Heart right ventricle (tissue), 16 donors: ENCODE measurements around the gene GRK5. TPM values are rescaled to one million over a fixed set of nuclear protein-coding genes. Genes with fewer than 3 reads are reported as not detected.

Experiments
- ATAC-seq, 8 donors: fragments of 200-7000 bp; cut with Tn5 transposase; one replicate each; pipeline ENCODE4 v1.9.1; 2020; ENCODE audit warnings: mild to moderate bottlenecking in 8 of 8, moderate library complexity in 8 of 8, moderate number of reproducible peaks in 1 of 8
- DNase-seq, 2 donors: peaks; one replicate each; pipeline ENCODE4 v3.0.0-alpha.2; 2020
- H3K27ac ChIP-seq, 10 donors: fragments of 200-600 bp; sonication (generic) in 2 of 10; one replicate each; pipeline versions ENCODE4 v1.5.0 to v1.8.0; 2020 to 2022; ENCODE audit warnings: mild to moderate bottlenecking in 3 of 10
- H3K27me3 ChIP-seq, 7 donors: fragments of 200-600 bp; one replicate each; pipeline ENCODE4 v1.8.0; 2021 to 2022; ENCODE audit warnings: mild to moderate bottlenecking in 2 of 7
- H3K36me3 ChIP-seq, 9 donors: fragments of 200-600 bp; sonication (generic) in 1 of 9; one replicate each; pipeline versions ENCODE4 v1.5.0 to v1.8.0; 2020 to 2022; ENCODE audit warnings: mild to moderate bottlenecking in 2 of 9
- H3K4me1 ChIP-seq, 9 donors: fragments of 200-600 bp; sonication (generic) in 1 of 9; one replicate each; pipeline versions ENCODE4 v1.5.0 to v1.8.0; 2020 to 2022; ENCODE audit warnings: mild to moderate bottlenecking in 4 of 9
- H3K4me3 ChIP-seq, 10 donors: fragments of 200-600 bp; sonication (generic) in 2 of 10; one replicate each; pipeline versions ENCODE4 v1.5.0 to v1.8.0; 2020 to 2022; ENCODE audit warnings: mild to moderate bottlenecking in 7 of 10, moderate library complexity in 2 of 10
- H3K9me3 ChIP-seq, 11 donors: fragments of 200-600 bp in 10 of 11; sonication (generic) in 2 of 11; one replicate each; pipeline versions ENCODE4 v1.5.0 to v1.8.0; 2013 to 2022; ENCODE audit warnings: mild to moderate bottlenecking in 2 of 11, control low read depth in 1 of 11, moderate library complexity in 1 of 11
- CTCF ChIP-seq, 9 donors: fragments of 200-600 bp; sonication (generic) in 2 of 9; IDR thresholded peaks; one replicate each; pipeline versions ENCODE4 v1.5.0 to v1.8.0; 2021 to 2022; ENCODE audit warnings: antibody characterized with exemption in 9 of 9, mild to moderate bottlenecking in 5 of 9, moderate library complexity in 1 of 9
- WGBS, 2 donors: extraction: QIAGEN DNeasy Blood & Tissue Kit; methylation state at CpG; one replicate each; pipeline ENCODE4 v1.1.7; 2013; ENCODE audit warnings: inconsistent platforms in 1 of 2; 5-methylcytosine and 5-hydroxymethylcytosine counted together
- intact Hi-C, 10 donors: fragments of 100-400 bp; cut with DNase I; formaldehyde crosslinking; loops; one replicate each; pipeline versions ENCODE4 v1.11.1 to v1.14.2; 2022
- polyA plus RNA-seq, 2 donors: library from polyadenylated mRNA; stranded (reverse); fragments of 200-250 nt; gene quantifications; one replicate each; pipeline ENCODE4 v1.2.3, GENCODE V29; 2013
- total RNA-seq, 10 donors: library from RNA; stranded (reverse); fragmentation: NEBNext Ultra II Directional in 3 of 10; extraction: Animal tissue kit (Norgen Biotek cat#: 25700) in 3 of 10; gene quantifications; one replicate each; pipeline versions ENCODE4 v1.2.1 to v1.2.4, GENCODE V29; 2021 to 2023
- donor health status: Arrhythmogenic right ventricular cardiomyopathy.
- donor health status: ischemic (EF 13 %, LVEDD 7.1; RV severe dilation, severe dysfunction).
- donor health status: healthy with polysubstance abuse.
- donor health status: DM: no; HTN: yes; CAD: no.
- donor health status: DM: no; HTN: no; CAD: no.
- donor health status: ischemic (EF 25% LVEDD 6.9; RV normal size, moderate dysfunction).
- donor health status: ischemic (EF 25% LVEDD 5.7; RV mildly dilated, moderate dysfunction).
- donor health status: healthy.
- donor health status: DM: yes; HTN: yes; CAD: no.
- donor health status: Ischemic cardiomyopathy.
- donor health status: ischemic (EF 35%, LVEDD 5.7; RV mildly dilated, moderate dysfunction).
- donor health status: nonischemic (EF 11% LVEDD 7.7; RV severe dilation, severe dysfunction).
- donor health status: DM: yes; HTN: yes; CAD: no.
- donor health status: PGD.
- donor health status: ischemic (EF 29% LVEDD 5.4; RV normal size, mild dysfunction).
- donor health status: nonischemic (EF 23%, LVEDD 6.1; RV moderate dilation, normal function).

GRK5 gene
- total and polyA plus RNA-seq, 12 donors = 11.8 to 80.5 (median 26.6) TPM

DNA sequence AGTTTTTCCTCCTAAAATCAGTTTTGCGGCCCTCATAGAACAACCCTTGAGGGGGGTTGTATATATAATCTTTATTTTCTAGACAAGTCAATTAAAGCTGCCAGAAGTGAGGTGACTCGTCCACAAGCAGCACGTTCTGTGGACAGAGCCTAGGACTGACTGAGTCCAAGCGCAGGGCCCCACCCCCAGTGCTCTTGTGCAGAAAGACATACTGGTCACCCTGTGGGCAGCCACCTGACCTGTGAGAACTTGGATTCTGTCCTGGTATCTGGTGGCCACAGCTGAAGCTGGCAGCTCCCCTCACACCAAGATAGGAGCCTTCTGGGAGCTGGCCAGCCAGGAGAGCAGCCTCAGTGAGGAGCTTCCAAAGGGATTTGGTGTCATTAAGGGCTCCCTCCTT is 89.3 kb downstream of the GRK5 start:
- peak; percentile 65 to 73 for DNase-seq
- WGBS, 2 donors = 55 to 62% methylated on average over 4 of the region's 4 CpGs
- Histone ChIP-seq H3K36me3 (peaks cover 0 to 13% (median 0%) of the 10 kb centered on the region in 9 donors), H3K27me3 (no peaks in the 10 kb centered on the region), H3K4me1 (peaks cover 14 to 83% (median 48%) of the 10 kb centered on the region in 9 donors), H3K27ac (peak overlapping the region in 8 of 10 donors; percentile 0 to 70 (median 51)), H3K9me3 (peaks cover 0 to 11% (median 0%) of the 10 kb centered on the region in 11 donors), H3K4me3 (no peak overlapping the region)
- peak; percentile 60 to 90 (median 82) for ATAC-seq
- TF ChIP-seq CTCF (IDR thresholded peaks at IDR 0.05) = no peak
- intact Hi-C loops = loop anchor here in 1 of 10 donors (5.0 to 10.0 kb wide), 2 partner anchors 46 to 82 kb away; no protein-coding TSS in a partner anchor

DNA sequence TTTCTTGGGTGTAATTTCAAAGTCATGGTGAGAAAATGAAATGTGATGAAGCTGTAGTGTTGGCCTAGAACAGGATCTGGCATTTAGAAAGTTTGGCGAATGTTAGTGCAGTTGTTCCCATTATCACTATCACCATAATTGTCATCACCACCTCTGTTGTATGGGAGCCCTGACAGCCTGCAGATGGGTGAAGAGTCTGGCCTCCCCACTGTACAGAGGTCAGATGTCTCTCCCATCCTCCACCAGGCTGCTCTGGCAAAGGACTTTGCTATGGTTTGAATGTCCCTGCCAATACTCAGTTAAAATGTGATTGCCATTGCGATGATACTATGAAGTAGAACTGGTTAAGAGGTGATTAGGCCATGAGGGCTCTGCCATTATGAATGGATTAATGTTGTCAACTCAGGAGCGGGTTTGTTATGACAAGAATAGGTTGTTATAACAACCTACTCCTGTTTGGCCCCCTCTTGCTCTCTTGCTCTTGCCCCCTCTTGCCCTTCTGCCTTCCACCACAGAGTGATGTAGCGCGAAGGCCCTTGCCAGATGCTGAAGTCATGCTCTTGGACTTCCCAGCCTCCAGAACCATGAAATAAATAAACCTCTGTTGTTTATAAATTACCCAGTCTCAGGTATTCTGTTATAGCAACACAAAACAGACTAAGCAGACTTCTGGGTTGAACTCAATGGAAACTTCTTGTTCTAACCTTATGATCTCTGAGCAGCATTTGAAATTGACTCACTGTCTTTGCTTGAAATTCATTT is 90.0 kb downstream of the GRK5 start:
- intact Hi-C loops = loop anchor here in 1 of 10 donors (5.0 to 10.0 kb wide), 2 partner anchors 45 to 83 kb away; no protein-coding TSS in a partner anchor
- peaks cover 16 to 88% (median 54%) of the 10 kb centered on the region in 9 donors for H3K4me1 ChIP-seq
- 57 to 75% methylated on average over 5 of the region's 5 CpGs for WGBS, 2 donors
- ATAC-seq (peak; percentile 30 to 90 (median 74)), DNase-seq (no peak)
- H3K27me3 ChIP-seq = no peaks in the 10 kb centered on the region
- peak overlapping the region in 7 of 10 donors; percentile 14 to 70 (median 52) for H3K27ac ChIP-seq
- H3K4me3 ChIP-seq = no peak overlapping the region
- TF ChIP-seq CTCF (IDR thresholded peaks at IDR 0.05) = no peak
- peaks cover 0 to 11% (median 0%) of the 10 kb centered on the region in 11 donors for H3K9me3 ChIP-seq
- H3K36me3 ChIP-seq = peaks cover 0 to 13% (median 0%) of the 10 kb centered on the region in 9 donors

GRCh38 chr10:119298810-119299209 is 91.4 kb downstream of the GRK5 start:
- H3K27me3 ChIP-seq = no peaks in the 10 kb centered on the region
- peak overlapping the region in 2 of 10 donors; percentile 4 to 11 for H3K27ac ChIP-seq

More at GRCh38 chr10:119298810-119299209, 91.4 kb downstream of the GRK5 start:
- Histone ChIP-seq H3K9me3 (peaks cover 0 to 11% (median 0%) of the 10 kb centered on the region in 11 donors), H3K4me3 (no peak overlapping the region), H3K36me3 (peaks cover 0 to 13% (median 0%) of the 10 kb centered on the region in 9 donors), H3K4me1 (peaks cover 21 to 87% (median 54%) of the 10 kb centered on the region in 9 donors)
- no peak for ATAC-seq
- TF ChIP-seq CTCF (IDR thresholded peaks at IDR 0.05) = no peak
- WGBS, 2 donors = 81 to 96% methylated on average over 4 of the region's 4 CpGs
- no peak for DNase-seq
- intact Hi-C loops = loop anchor here in 1 of 10 donors (5.0 to 10.0 kb wide), 2 partner anchors 43 to 84 kb away; no protein-coding TSS in a partner anchor
